ENCODE results near the gene GSTM2. TPM values are rescaled to one million over a fixed set of nuclear protein-coding genes. Genes with fewer than 3 reads are reported as not detected.

Gene GSTM2
- total RNA-seq (2021): 9.3 and 10.2 TPM in 2 replicates
- Bru-seq, nascent RNA: percentile 17 among the genes with signal in this experiment
- BruChase-seq, experiment 1, labeled RNA remaining after a 2-hour chase: percentile 27 among the genes with signal in this experiment
- BruChase-seq, experiment 2, labeled RNA remaining after a 6-hour chase: percentile 25 among the genes with signal in this experiment
- long read RNA-seq: 0 reads

- H3K4me1 ChIP-seq (replicated peaks; ENCODE audit: insufficient read depth): peaks cover 19% of the 10 kb centered on the region
- H3K4me3 ChIP-seq: no peak within 1 kb of the TSS
- H3K79me2 ChIP-seq (ENCODE audit: low read depth): no peaks in the 10 kb centered on the region
- no TSS peak for BruUV-seq (replicated peaks)
- no peaks in the 10 kb centered on the region for H3K9me2 ChIP-seq (ENCODE audit: insufficient read depth)
- ChIA-PET CTCF (no interaction called here), POLR2A (ENCODE audit: unreplicated experiment) (no interaction called here)
- H3K27ac ChIP-seq: no peak within 1 kb of the TSS
- no peak for DNase-seq
- no peaks in the 10 kb centered on the region for H4K20me1 ChIP-seq (ENCODE audit: insufficient read depth)
- no peak within 1 kb of the TSS for H3K4me2 ChIP-seq
- no peaks in the 10 kb centered on the region for H3K9me3 ChIP-seq (ENCODE audit: insufficient read depth, low read depth)
- no peaks in the 10 kb centered on the region for H3K36me3 ChIP-seq (ENCODE audit: low read depth)
- intact Hi-C loops (cut with micrococcal nuclease; ENCODE audit: unreplicated experiment): no loop called here
- no peaks in the 10 kb centered on the region for H3K27me3 ChIP-seq (ENCODE audit: insufficient read depth, low read depth)
- no peak within 1 kb of the TSS for H2AFZ ChIP-seq
- no peak for TF ChIP-seq EZH2 (IDR thresholded peaks at IDR 0.05; ENCODE audit: low read depth)
- TF ChIP-seq CTCF (conservative IDR thresholded peaks at IDR 0.05): no peak
- peaks cover 8% of the 10 kb centered on the region; the same call in 1 of the 2 replicates for H3F3A ChIP-seq (ENCODE audit: insufficient read depth, low read depth)
These were observed at the start of gene GSTM2 for GRCh38 chr1:109667452-109668122. Gene GSTM2, plus strand, starts transcription at chr1:109668057. Its CDS starts 59 bp downstream, at chr1:109668116.

- Histone ChIP-seq H3K4me3 (peak overlapping the region; percentile 78), H3K4me1 (replicated peaks; ENCODE audit: insufficient read depth) (peaks cover 42% of the 10 kb centered on the region), H3K4me2 (peak overlapping the region; percentile 95), H3K79me2 (ENCODE audit: low read depth) (peaks cover 55% of the 10 kb centered on the region), H4K20me1 (ENCODE audit: insufficient read depth) (peaks cover 29% of the 10 kb centered on the region), H3K27me3 (ENCODE audit: insufficient read depth, low read depth) (no peaks in the 10 kb centered on the region), H2AFZ (peak overlapping the region; percentile 97), H3F3A (ENCODE audit: insufficient read depth, low read depth) (peaks cover 44% of the 10 kb centered on the region), H3K27ac (peak overlapping the region; percentile 49), H3K36me3 (ENCODE audit: low read depth) (no peaks in the 10 kb centered on the region), H3K9me3 (ENCODE audit: insufficient read depth, low read depth) (no peaks in the 10 kb centered on the region), H3K9me2 (ENCODE audit: insufficient read depth) (no peaks in the 10 kb centered on the region)
- ChIA-PET CTCF (no interaction called here), POLR2A (ENCODE audit: unreplicated experiment) (interaction anchor here (0.6 kb wide), 2 partner anchors 38 to 577 kb away, joined by 4 to 5 read pairs; partner anchors contain the start of gene WDR47)
- TF ChIP-seq CTCF (conservative IDR thresholded peaks at IDR 0.05) (no peak), EZH2 (IDR thresholded peaks at IDR 0.05; ENCODE audit: low read depth) (no peak)
- BruUV-seq (replicated peaks): TSS peak; percentile 72
- DNase-seq: no peak
- intact Hi-C loops (cut with micrococcal nuclease; ENCODE audit: unreplicated experiment): no loop called here
These were observed 48.9 kb upstream of the GSTM2 start for GRCh38 chr1:109618661-109619575.
